Gastroesophageal sphincter (tissue), 3 donors: ENCODE results near the gene OR2AE1.

ENCODE experiments used
- EP300 ChIP-seq: sonication (generic); formaldehyde crosslinking; IDR thresholded peaks from one replicate; pipeline ENCODE4 v1.6.1; 2017; ENCODE audit warnings: antibody characterized with exemption, mild to moderate bottlenecking
- TF ChIP-seq, protein P1 (sequence below), 4 experiments: fragments of 200-600 bp in 2 of 4; fragments of 450-650 bp in 2 of 4; sonication (generic) in 1 of 4; IDR thresholded peaks; one replicate each; pipeline ENCODE4 v1.5.1; 2017 to 2019; ENCODE audit warnings: antibody characterized with exemption in 4 of 4, mild to moderate bottlenecking in 2 of 4, moderate library complexity in 2 of 4

GRCh38 chr7:99899830-99900519, 23.1 kb upstream of the OR2AE1 start:
- TF ChIP-seq, protein P1, sequence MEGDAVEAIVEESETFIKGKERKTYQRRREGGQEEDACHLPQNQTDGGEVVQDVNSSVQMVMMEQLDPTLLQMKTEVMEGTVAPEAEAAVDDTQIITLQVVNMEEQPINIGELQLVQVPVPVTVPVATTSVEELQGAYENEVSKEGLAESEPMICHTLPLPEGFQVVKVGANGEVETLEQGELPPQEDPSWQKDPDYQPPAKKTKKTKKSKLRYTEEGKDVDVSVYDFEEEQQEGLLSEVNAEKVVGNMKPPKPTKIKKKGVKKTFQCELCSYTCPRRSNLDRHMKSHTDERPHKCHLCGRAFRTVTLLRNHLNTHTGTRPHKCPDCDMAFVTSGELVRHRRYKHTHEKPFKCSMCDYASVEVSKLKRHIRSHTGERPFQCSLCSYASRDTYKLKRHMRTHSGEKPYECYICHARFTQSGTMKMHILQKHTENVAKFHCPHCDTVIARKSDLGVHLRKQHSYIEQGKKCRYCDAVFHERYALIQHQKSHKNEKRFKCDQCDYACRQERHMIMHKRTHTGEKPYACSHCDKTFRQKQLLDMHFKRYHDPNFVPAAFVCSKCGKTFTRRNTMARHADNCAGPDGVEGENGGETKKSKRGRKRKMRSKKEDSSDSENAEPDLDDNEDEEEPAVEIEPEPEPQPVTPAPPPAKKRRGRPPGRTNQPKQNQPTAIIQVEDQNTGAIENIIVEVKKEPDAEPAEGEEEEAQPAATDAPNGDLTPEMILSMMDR (IDR thresholded peaks at IDR 0.05), result no peak
- no peak for TF ChIP-seq EP300
